GM12873 (cell line): ENCODE measurements around the gene NEK8.

ENCODE experiments used
- CTCF ChIP-seq: IDR thresholded peaks from 2 replicates; pipeline ENCODE4 v1.5.1; 2012; ENCODE audit warnings: low read depth, mild to moderate bottlenecking, moderate library complexity, low read length, control low read depth; ENCODE audit not compliant: insufficient read depth; ENCODE audit errors: missing control alignments

Gene NEK8

GRCh38 chr17:28711723-28712031 is 16.9 kb upstream of the NEK8 start, which contains the start of gene PROCA1:
PROCA1 (minus strand) TSS chr17:28711888; CDS start chr17:28711660, 228 bp downstream.
- no peak for TF ChIP-seq CTCF

- no peak for TF ChIP-seq CTCF
Observed at GRCh38 chr17:28712032-28712704, 16.4 kb upstream of the NEK8 start.

- no peak for TF ChIP-seq CTCF
Observed at GRCh38 chr17:28712705-28713415, 15.7 kb upstream of the NEK8 start.

- peak; percentile 7 for TF ChIP-seq CTCF
Observed at GRCh38 chr17:28714281-28714680, 14.3 kb upstream of the NEK8 start.

- no peak for TF ChIP-seq CTCF
Observed at GRCh38 chr17:28715217-28715616, 13.4 kb upstream of the NEK8 start.

GRCh38 chr17:28716740-28717577 is 11.6 kb upstream of the NEK8 start:
- TF ChIP-seq CTCF = no peak

- TF ChIP-seq CTCF = peak; percentile 42
Observed at GRCh38 chr17:28717578-28718332, 10.8 kb upstream of the NEK8 start, which contains the start of gene RAB34. RAB34 (minus strand) TSS chr17:28717868; CDS start chr17:28717266, 602 bp downstream.
